HG02943 (cell line): ENCODE results near the gene ANXA5.
A peak's percentile ranks its signal among the peaks of the same experiment; 100 is the strongest.
"Not testable (repeated sequence)": the region's sequence is repeated elsewhere in the genome, so short reads cannot be mapped to it uniquely, and the experiment has no call there.

Source experiments
- ATAC-seq: cut with Tn5 transposase; IDR thresholded peaks from one replicate; pipeline ENCODE4 v1.9.1; 2021; ENCODE audit warnings: mild to moderate bottlenecking, low read depth, moderate library complexity; ENCODE audit not compliant: unreplicated experiment

ANXA5 gene

DNA sequence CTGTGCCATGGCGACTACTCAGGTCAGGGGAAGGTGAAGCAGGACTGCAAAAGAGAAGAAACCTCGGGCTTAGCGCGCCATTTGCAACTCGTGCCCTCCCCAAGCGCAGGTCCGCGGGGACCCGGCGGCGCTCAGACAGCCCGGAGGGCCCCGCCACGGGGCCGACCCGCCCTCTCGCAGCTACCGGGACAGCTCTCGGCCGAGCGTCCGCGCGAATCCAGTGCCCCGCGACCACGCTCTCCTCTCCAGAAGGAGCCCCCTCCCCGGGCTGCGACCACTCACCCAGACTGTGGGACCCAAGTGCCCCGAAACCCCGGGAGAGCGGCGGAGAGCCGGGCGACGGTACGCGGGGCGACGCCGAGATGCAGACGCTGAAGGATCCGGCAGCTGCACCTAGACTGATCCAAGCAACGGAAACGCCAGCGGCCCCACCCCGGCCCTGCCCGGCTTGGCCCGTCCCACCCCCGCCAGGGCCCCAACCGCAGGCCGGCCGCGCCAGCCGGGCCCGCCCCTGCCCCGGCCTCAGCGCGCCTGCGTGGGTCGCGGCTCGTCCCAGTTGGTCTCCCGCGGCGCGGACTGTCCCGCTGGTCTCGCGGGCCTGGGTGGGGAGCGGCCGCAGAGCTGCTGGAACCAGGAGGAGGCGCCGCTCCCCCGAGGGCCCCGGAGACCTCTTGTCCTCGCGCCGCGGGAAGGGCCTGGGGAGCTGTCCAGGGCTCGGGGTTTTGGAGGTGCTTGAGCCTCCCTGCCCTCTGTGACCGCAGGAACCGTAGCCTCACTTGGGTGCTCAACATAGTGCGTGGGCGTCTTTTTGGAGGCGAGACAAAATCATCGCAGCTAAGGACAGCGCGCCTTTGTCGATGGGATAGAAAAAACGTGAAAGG, at the start of gene ANXA5:
Gene ANXA5, minus strand, starts transcription at position 400 of the 881 bp plus-strand sequence. Its CDS starts 391 bp downstream, at position 9.
- peak; percentile 90 for ATAC-seq

GRCh38 chr4:121742794-121743193, 46.0 kb upstream of the ANXA5 start:
- ATAC-seq = no peak

DNA sequence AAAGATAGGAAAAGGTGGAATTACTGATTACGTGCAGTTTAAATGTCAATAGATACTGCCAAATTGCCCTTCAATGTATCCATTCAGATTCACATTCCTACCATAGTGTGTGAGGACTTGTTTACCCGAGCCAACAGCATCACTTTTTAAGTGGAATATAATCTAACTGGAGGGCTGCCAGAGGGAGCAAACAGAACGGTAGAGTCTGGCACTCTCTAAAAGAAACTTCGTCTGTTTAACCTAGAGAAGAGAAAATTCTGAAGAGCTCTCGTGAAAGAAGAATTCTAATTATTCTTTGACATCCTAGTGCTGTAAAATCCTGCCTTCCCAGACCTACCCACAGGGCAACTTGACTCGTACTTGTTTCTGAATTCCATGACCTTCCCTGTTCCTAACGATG, 45.0 kb upstream of the ANXA5 start:
- no peak for ATAC-seq

DNA sequence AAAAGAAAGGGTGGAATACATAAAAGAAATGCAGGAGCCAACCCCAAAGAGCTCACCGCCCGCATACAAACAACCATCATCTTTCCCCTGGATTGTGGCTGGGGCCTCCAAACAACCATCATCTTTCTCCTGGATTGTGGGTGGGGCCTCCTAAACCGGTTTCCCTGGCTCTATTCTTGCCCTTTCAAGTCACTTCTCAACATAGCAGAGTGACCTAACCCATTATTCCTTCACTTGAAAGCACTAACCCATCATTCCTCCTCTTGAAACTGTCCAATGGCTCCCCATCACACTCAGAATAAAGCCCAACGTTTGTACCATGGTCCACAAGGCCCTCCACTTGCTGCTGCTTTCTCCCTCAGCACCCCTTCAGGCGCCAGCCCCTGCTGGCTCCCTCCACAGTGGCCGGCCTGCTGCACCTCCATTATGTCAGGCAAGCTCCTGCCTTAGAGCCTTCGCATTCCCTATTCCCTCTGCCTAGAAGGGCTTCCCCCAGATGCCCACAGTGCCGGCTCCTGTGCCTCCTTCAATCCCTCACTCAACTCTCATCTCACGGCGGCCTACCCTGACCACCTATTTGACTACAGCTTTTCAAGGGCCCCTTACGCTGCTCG, 44.1 kb upstream of the ANXA5 start:
- no peak for ATAC-seq

- ATAC-seq = no peak
These were observed 42.8 kb upstream of the ANXA5 start for GRCh38 chr4:121739575-121739974.

- no peak for ATAC-seq
These were observed 42.2 kb upstream of the ANXA5 start for GRCh38 chr4:121738780-121739535.

- no peak for ATAC-seq
These were observed 41.2 kb upstream of the ANXA5 start for GRCh38 chr4:121737846-121738554.

DNA sequence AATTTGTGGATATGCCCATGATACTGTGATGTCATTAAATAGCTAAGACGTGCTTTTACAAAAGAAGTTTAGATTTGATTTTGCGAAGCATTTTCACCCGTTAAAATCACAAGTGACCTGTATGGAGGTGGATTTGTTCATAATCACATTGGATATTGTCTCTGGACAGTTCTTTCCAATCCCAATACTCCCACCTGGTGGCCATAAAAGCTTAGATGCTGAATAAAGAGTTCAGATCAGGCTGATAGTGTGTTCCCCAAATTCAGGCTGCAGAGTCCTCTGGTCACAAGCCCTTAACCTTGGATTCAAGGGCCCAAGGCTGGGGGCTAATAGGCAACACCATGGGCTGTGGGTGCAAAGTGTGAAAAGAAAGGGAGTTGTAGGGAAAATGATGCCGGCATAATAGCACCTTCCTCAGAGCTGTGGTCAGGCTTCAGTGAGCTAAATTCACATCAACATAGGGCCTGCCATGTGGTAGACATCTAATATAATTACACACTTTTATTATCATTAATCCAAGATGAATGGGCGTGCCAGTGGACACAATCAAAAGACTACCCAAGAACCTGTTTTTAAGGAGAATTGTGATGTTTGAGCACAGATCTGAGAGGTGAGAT, 40.1 kb upstream of the ANXA5 start:
- ATAC-seq = no peak

GRCh38 chr4:121734571-121734970, 37.8 kb upstream of the ANXA5 start:
- no peak for ATAC-seq

- ATAC-seq = no peak
These were observed 37.2 kb upstream of the ANXA5 start for GRCh38 chr4:121733942-121734341.

- ATAC-seq = not testable (repeated sequence)
These were observed 33.0 kb upstream of the ANXA5 start for GRCh38 chr4:121729753-121730152.

GRCh38 chr4:121728798-121729226, 32.0 kb upstream of the ANXA5 start:
- ATAC-seq = no peak

DNA sequence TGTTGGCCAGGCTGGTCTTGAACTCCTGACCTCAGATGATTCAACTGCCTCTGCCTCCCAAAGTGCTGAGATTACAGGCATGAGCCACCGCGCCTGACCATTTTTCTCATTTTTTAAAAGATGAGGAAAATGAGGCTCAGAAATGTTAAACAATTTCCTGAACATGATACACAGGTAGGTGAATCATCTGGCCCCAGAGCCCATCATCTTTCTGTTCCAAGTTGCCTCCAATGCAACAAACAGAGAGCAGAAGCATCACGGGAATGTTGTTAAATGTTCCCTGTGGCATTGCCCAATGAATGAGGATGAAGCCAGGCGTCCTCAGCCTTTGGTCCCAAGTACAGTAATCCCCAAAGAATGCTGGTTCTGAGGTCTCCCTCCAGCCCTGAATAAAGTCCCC, 31.3 kb upstream of the ANXA5 start:
- no peak for ATAC-seq

GRCh38 chr4:121726642-121727268, 30.0 kb upstream of the ANXA5 start:
- peak; percentile 95 for ATAC-seq

DNA sequence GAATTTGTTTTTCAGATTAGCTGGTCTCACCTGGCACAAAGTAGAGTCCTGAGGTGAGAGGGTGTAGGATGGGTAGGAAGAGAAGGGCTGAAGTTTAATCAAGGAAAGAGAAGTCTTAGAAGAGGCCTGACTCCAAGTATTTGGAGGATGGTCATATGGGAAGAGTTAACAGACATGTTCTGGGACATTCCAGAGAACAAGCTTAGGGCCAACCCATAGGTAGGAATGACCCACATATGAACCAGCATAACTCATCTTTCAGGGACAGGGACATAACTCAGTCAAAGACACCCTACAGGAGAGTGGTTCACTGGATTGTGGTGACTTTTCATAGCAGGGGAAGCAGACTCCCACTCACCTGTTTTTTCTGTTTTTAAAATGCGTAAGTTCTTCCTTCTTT, 27.9 kb upstream of the ANXA5 start:
- ATAC-seq = no peak

- no peak for ATAC-seq
These were observed 24.9 kb upstream of the ANXA5 start for GRCh38 chr4:121721700-121722099.

DNA sequence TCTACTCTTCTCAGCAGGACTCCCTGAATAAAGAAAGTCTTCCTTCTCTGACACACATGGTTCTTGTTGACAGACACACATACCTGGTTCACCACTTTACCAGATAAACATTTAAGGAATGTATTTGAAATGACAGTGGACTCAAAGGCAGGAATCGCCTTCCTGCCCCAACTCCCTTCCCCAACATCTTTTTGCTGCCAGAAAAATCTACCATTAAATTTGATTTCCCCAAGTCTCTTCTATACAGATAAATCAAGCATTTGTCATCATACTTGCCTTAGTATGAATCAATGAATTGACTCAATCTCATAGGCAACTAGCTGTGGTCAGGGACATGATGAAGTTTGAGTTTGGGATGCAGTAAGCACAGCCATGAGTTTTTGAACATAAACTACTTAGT, 23.3 kb upstream of the ANXA5 start:
- no peak for ATAC-seq

DNA sequence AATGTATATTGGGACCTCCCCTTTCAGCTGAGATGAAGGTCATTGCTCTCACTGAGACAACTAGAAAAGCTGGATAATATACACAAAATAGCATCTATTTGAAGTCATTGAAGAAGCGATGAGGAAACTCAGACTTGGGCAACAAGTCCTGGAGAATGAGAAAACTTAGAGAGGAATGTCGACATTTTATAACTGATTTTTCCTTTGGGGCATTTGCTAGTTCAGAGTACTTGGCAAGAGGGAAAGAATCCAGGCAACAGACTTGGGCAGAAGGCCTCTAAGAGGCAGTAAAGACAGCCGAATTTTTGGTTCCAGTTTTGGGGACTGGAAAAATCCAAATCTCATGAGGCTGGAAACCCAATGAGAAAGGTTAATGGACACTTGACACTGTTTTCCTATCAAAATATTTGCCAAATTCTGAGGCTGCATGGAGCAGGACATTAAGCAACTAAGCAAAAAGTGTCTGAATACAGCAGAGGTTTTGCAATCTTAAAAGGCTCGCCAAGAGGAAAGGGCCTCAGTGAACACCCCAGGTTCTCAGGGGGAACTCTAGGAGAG, 21.0 kb upstream of the ANXA5 start:
- ATAC-seq = no peak

DNA sequence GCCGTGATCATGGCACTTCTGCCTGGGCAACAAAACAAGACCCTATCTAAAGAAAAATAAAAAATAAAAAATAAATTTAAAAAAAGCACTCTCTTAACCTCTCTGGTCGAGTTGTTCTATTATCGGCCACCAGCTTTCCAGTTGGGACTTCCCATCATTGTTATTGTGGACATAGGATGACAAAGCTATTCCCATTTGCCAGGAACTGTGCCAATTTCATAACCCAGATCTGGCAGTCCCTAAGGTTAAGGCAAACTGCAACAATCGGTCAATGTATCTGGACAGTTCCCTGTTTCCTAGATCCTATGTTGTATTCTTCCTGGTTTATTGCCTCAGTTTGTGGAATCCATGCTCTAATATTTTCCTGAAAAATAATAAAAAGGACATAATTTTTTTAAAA, 17.8 kb upstream of the ANXA5 start:
- no peak for ATAC-seq
